Measurements from ENCODE around the gene SCMH1. TPM values are rescaled to one million over a fixed set of nuclear protein-coding genes. Genes with fewer than 3 reads are reported as not detected.

Gene SCMH1
- total RNA-seq, 1 experiment from 2014 or later: 16.5 TPM

DNA sequence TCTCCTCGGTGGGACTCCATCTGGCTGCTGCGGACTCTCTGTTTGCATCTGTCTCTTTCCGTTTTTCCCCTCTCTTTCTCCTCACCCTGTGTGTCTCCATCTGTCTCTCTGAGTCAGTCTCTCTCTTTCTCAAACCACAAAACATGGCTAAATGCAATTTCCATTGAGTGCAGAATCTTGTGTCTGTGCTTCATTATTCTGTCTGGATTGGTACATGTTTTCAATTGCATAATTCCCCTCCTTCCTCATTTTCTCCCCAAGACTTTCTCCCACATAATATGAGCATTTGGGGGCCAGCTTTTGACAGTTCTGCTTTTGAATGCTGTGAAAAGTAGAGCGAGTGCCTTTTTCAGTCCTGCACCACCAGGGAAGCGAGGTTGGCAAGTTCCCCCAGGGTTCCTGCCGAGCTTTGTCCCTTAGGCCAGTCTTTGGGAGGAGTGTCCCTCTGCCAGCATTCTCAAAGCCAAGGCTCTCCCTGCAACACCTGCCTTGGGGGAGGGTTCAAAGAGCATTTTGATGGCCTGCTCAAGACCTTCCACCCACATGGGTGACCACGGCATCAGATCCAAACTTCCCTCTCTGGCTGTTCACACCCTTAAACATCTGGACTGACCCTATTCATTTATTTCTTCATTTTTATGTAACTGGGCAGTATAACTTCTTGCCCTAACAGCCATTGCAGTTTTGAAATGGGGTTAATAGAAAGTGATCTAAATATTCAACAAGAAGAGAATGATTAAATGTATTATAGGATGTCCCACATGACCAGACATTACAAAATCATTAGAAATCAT, 32.8 kb upstream of the SCMH1 start:
- peaks cover 6 to 10% of the 10 kb centered on the region in 2 experiments; a peak in 3 of 4 replicates for H3K4me1 Mint-ChIP-seq
- H2BK15ac ChIP-seq (ENCODE audit: low read depth, low read length): no peak overlapping the region
- H3T11ph ChIP-seq (ENCODE audit: low read length): no peak overlapping the region
- H2BK12ac ChIP-seq (ENCODE audit: insufficient read length, low read depth, low read length): no peak overlapping the region
- H3K23me2 ChIP-seq (ENCODE audit: insufficient read length, low read depth, low read length, poor library complexity, severe bottlenecking): no peaks in the 10 kb centered on the region
- no peak overlapping the region for H4K5ac ChIP-seq (ENCODE audit: insufficient read length, low read depth, low read length)
- TF ChIP-seq, protein P1, sequence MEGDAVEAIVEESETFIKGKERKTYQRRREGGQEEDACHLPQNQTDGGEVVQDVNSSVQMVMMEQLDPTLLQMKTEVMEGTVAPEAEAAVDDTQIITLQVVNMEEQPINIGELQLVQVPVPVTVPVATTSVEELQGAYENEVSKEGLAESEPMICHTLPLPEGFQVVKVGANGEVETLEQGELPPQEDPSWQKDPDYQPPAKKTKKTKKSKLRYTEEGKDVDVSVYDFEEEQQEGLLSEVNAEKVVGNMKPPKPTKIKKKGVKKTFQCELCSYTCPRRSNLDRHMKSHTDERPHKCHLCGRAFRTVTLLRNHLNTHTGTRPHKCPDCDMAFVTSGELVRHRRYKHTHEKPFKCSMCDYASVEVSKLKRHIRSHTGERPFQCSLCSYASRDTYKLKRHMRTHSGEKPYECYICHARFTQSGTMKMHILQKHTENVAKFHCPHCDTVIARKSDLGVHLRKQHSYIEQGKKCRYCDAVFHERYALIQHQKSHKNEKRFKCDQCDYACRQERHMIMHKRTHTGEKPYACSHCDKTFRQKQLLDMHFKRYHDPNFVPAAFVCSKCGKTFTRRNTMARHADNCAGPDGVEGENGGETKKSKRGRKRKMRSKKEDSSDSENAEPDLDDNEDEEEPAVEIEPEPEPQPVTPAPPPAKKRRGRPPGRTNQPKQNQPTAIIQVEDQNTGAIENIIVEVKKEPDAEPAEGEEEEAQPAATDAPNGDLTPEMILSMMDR (conservative IDR thresholded peaks at IDR 0.05): no peak
- H4K8ac ChIP-seq (replicated peaks; ENCODE audit: insufficient read length, low read depth, low read length): no peak overlapping the region
- no peak for DNase-seq
- H3K79me2 ChIP-seq (ENCODE audit: insufficient read depth, low read length): no peaks in the 10 kb centered on the region
- no peaks in the 10 kb centered on the region for H3K9me3 Mint-ChIP-seq
- no peak overlapping the region for H3K4me2 ChIP-seq (ENCODE audit: insufficient read depth, insufficient read length, low read length)
- H3K27ac ChIP-seq (ENCODE audit: insufficient read length, low read depth, low read length): no peak overlapping the region
- H2AFZ ChIP-seq (ENCODE audit: low read length): no peak overlapping the region
- no peaks in the 10 kb centered on the region; a peak in 1 of 7 replicates for H3K36me3 Mint-ChIP-seq (ENCODE audit: insufficient read depth in 1 of 3, low read depth in 3 of 3)
- no peak overlapping the region for H3K27ac Mint-ChIP-seq
- H3K9ac ChIP-seq (ENCODE audit: extremely low read depth, insufficient read length, low read length): no peak overlapping the region
- no peak overlapping the region for H3K56ac ChIP-seq (ENCODE audit: insufficient read length, low read depth, low read length)
- no peaks in the 10 kb centered on the region for H3K4me1 ChIP-seq (ENCODE audit: insufficient read depth, low read length)
- H3K27me3 Mint-ChIP-seq (ENCODE audit: low read depth): no peaks in the 10 kb centered on the region; the same call in 1 of the 2 replicates
- no peak overlapping the region for H3K23ac ChIP-seq (ENCODE audit: insufficient read length, low read depth, low read length)
- no peak overlapping the region for H2BK120ac ChIP-seq (ENCODE audit: low read depth, low read length, poor library complexity, severe bottlenecking)
- no peak overlapping the region for H3K14ac ChIP-seq (ENCODE audit: insufficient read depth, low read length)
- no peaks in the 10 kb centered on the region for H3K27me3 ChIP-seq (ENCODE audit: insufficient read depth, low read length)
- H3K79me1 ChIP-seq (ENCODE audit: insufficient read depth, low read depth, low read length, poor library complexity, severe bottlenecking): no peaks in the 10 kb centered on the region
- no peak overlapping the region for H3K4ac ChIP-seq (ENCODE audit: low read depth, low read length)
- no peaks in the 10 kb centered on the region for H4K20me1 ChIP-seq (ENCODE audit: control insufficient read depth, insufficient read depth, insufficient read length)
- H2BK20ac ChIP-seq (ENCODE audit: low read depth, low read length, poor library complexity, severe bottlenecking): no peak overlapping the region
- no peak overlapping the region for H2BK5ac ChIP-seq (ENCODE audit: insufficient read length, low read length)
- H4K91ac ChIP-seq (ENCODE audit: insufficient read length, low read depth, low read length): no peak overlapping the region
- H3K18ac ChIP-seq (ENCODE audit: insufficient read length, low read depth, low read length): no peak overlapping the region
- no peaks in the 10 kb centered on the region for H3K9me3 ChIP-seq (ENCODE audit: control insufficient read depth, low read depth, low read length)
- WGBS (ENCODE audit: extremely low coverage, insufficient read length, low lambda C conversion rate): no CpG with 5 or more reads among the region's 7 CpGs
- no peak overlapping the region for H2AK5ac ChIP-seq (ENCODE audit: insufficient read length, low read length)
- no peak overlapping the region for H3K4me3 Mint-ChIP-seq

Measured in H9 (cell line).